ENCODE results near the gene MCMBP.

The MCMBP gene

DNA sequence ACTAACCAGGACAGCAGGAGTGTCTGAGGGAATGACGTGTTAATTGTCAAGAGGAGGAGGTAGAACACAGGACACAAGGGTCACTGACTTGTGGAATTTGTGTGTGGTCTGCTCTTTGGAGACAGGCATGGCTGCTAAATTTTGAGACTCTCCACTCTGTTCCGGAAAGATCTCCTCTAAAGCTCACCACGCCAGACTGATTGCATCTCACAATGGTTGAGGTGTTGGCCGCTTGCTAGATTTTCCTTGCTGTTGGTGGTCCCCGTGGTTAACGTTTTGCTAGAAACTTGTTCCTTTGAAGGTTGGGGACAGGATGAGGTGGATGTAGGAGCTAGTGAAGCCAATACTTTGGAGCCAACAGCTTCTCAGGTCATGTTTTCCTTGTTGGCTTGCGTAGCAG lies 57.0 kb downstream of the MCMBP start:
- no peaks in the 10 kb centered on the region for H3K27me3 ChIP-seq (replicated peaks)
- DNase-seq = no peak
- TF ChIP-seq CTCF (IDR thresholded peaks at IDR 0.05; ENCODE audit: low read depth, low read length, missing control alignments) = no peak
- H3K27ac ChIP-seq = no peak overlapping the region
- H3K4me3 ChIP-seq (ENCODE audit: low read depth, low read length) = no peak overlapping the region
- no peaks in the 10 kb centered on the region for H3K36me3 ChIP-seq (replicated peaks)
- in situ Hi-C loops (cut with HindIII; ENCODE audit: low pct_ligation_motif_present, low sequenced_read_pairs) = no loop called here

DNA sequence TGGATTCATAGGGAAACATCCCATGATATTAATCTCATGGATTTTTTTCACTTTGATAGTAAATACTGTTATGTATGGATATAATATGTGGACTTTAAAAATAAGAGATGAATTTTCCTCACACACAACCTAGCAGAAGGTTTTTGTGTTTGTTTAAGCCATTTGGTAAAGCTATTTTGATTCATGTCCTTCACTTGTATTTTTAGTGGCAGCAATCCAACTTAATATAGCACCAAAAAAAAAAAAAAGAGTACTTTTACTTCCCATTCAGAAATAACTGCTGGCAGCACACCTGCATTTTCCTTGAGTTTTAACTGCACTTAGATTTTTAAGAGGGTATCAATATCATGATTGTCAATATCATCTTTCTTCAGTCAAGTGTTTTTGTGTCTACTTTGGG lies 60.0 kb downstream of the MCMBP start:
- no peaks in the 10 kb centered on the region for H3K36me3 ChIP-seq (replicated peaks)
- in situ Hi-C loops (cut with HindIII; ENCODE audit: low pct_ligation_motif_present, low sequenced_read_pairs) = no loop called here
- no peak overlapping the region for H3K4me3 ChIP-seq (ENCODE audit: low read depth, low read length)
- H3K27me3 ChIP-seq (replicated peaks) = no peaks in the 10 kb centered on the region
- no peak overlapping the region for H3K27ac ChIP-seq
- no peak for TF ChIP-seq CTCF (IDR thresholded peaks at IDR 0.05; ENCODE audit: low read depth, low read length, missing control alignments)
- DNase-seq = no peak

- Histone ChIP-seq H3K27me3 (replicated peaks) (no peaks in the 10 kb centered on the region), H3K27ac (no peak overlapping the region), H3K36me3 (replicated peaks) (no peaks in the 10 kb centered on the region), H3K4me3 (ENCODE audit: low read depth, low read length) (no peak overlapping the region)
- DNase-seq = no peak
- no peak for TF ChIP-seq CTCF (IDR thresholded peaks at IDR 0.05; ENCODE audit: low read depth, low read length, missing control alignments)
- in situ Hi-C loops (cut with HindIII; ENCODE audit: low pct_ligation_motif_present, low sequenced_read_pairs) = no loop called here
Measured at GRCh38 chr10:119811122-119811521, 61.5 kb downstream of the MCMBP start.

- in situ Hi-C loops (cut with HindIII; ENCODE audit: low pct_ligation_motif_present, low sequenced_read_pairs) = no loop called here
- peak; percentile 68 for DNase-seq
- Histone ChIP-seq H3K27me3 (replicated peaks) (no peaks in the 10 kb centered on the region), H3K4me3 (ENCODE audit: low read depth, low read length) (no peak overlapping the region), H3K36me3 (replicated peaks) (no peaks in the 10 kb centered on the region), H3K27ac (no peak overlapping the region)
- no peak for TF ChIP-seq CTCF (IDR thresholded peaks at IDR 0.05; ENCODE audit: low read depth, low read length, missing control alignments)
Measured at GRCh38 chr10:119807960-119808697, 64.5 kb downstream of the MCMBP start.

DNA sequence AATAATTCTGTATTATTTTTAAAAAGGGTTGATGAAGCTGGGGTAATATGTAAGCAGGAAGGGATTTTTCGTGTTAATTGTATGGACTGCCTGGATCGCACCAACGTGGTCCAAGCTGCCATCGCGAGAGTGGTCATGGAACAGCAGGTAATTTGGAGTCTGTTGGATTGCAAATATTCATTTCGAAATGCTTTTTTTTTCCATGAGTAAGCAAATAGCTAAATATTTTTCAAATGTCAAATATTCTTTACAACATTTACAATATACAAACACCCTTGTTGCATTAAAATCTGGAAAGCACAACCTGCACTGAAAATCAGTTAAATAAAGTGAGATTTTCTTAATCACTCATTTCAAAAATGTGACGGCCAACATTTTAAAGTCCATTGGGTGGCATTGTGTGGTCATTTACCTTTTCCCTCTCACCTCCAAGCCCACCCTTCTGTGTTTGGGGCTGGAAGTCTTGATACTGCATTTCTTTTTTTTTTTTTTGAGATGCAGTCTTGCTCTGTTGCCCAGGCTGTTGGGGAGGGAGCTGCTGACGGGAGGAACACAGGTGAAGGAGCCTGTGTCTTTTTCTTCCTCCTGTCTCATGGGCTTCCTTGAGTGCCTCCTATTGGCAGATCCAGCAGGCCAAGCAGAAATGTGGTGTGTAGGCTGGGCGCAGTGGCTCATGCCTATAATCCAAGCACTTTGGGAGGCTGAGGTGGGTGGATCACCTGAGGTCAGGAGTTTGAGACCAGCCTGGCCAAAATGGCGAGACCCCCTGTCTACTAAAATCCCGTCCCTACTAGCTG lies 66.1 kb downstream of the MCMBP start:
- no peak overlapping the region for H3K4me3 ChIP-seq (ENCODE audit: low read depth, low read length)
- no peaks in the 10 kb centered on the region for H3K27me3 ChIP-seq (replicated peaks)
- no peak for TF ChIP-seq CTCF (IDR thresholded peaks at IDR 0.05; ENCODE audit: low read depth, low read length, missing control alignments)
- no peak overlapping the region for H3K27ac ChIP-seq
- H3K36me3 ChIP-seq (replicated peaks) = no peaks in the 10 kb centered on the region
- no peak for DNase-seq
- in situ Hi-C loops (cut with HindIII; ENCODE audit: low pct_ligation_motif_present, low sequenced_read_pairs) = no loop called here
